GM19468 (cell line): Measurements from ENCODE around the gene GLRA2.
A peak's percentile ranks its signal among the peaks of the same experiment; 100 is the strongest.

Experiments
- ATAC-seq: cut with Tn5 transposase; IDR thresholded peaks from one replicate; pipeline ENCODE4 v1.9.1; 2021; ENCODE audit warnings: mild to moderate bottlenecking, moderate library complexity, moderate number of reproducible peaks; ENCODE audit not compliant: unreplicated experiment; ENCODE audit errors: extremely low read depth

Gene GLRA2

DNA sequence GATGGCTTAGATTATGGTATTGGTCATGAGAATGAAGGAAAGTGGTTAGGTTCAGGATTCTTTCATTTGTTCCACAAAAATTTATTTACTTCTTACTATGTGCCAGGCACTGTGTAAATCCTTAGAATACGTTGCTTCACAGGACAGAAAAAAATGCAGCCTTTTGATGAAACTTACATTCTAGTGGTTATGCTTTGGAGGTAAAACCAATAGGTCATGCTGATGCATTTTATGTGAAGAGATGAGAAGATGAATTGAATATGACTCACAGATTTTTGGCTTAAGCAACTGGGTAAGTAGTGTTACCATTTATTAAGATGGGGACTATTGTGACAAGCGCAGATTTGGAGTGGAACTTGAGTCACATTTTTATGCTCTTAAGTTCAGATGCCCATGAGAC is 165.3 kb downstream of the GLRA2 start:
- ATAC-seq, result no peak

DNA sequence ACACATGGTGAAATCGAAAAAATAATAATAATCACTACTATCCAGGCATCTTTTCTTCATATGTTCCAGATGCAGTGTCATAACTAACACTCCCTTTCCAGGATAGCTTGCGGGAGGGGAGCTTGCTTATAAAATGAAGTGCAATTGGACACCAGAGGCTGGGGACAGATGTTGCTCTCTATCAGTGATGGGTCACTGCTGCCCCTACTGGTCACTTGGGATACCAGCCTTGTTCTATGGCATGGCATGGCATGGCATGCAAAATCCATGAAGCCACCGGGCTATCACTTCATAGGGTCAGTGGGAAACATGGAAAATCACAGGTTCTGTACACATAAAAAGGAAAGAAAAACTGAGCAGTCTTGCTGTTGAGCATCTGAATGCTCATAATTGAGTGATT is 168.1 kb downstream of the GLRA2 start:
- ATAC-seq, result peak; percentile 63

DNA sequence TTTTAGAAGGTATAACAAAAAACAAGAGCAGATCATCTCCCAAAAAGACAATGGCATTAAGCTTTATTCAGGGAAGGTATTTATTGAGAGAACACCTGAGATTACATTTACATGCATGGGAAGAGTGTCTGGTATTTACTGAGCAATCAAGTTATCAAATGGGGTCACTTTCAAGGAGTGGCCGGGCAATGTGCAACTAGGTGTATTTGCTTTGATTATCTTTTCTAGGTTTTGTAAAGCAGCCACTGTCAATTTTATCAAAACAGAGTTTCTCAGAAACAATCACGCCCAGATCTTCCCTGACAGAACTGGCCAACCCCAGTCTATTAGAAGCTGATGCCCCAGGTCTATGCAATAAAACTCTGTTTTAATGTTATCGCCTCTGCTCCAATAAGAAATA is 169.5 kb downstream of the GLRA2 start:
- ATAC-seq, result no peak

DNA sequence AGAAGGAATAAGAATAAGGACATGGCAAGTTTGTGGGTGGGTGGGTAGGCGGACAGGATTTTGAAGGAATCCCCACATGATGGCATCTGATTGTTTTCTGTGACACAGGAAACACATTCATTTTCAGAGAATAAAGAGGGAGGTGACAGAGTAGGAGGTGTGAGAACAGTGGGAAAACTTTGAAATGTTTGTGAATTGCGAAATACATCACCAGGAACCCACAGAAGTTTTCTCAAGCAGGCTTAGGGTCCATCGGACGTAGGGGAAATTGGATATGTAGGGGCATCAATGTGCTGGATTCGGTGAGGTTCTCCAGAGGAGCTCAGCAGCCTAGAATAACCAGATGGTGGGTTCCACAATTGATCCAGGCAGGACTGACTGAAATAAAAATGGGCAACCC is 171.6 kb downstream of the GLRA2 start:
- ATAC-seq, result no peak

DNA sequence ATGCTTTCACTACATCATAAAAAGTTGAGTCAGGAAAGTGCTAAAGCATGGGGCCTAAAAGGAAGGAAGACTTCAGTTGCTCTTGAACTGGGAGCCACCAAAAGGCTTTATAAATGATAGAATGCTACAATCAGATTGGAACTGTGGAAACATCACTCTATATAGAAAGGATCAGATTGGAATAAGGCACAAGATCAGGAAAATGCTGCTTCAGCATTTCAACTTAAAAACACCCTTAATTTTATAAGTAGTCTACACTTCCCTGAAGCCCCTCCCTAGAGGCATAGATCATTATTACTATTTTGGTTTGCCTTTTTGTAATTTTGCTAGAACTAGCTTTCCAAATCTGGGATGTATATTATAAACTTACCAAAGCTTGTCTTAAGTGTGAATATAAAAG is 172.8 kb downstream of the GLRA2 start:
- ATAC-seq, result no peak

DNA sequence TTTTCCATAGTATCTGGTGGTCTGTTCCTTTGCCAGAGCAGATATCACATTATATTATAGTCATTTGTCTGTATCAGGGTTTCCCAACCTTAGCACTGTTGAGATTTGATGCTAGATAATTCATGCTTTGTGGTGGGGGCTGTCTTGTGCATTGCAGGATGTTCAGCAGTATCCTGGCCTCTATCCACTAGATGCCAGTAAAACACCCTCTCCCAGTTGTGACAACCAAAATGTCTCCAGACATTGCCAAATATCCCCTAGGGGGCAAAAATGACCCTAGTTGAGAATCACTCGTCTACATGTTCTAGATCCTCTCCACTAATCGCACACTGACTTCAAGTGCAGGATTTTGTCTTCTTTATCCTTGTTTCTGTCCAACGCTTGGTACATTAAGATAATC is 182.8 kb downstream of the GLRA2 start:
- no peak for ATAC-seq

DNA sequence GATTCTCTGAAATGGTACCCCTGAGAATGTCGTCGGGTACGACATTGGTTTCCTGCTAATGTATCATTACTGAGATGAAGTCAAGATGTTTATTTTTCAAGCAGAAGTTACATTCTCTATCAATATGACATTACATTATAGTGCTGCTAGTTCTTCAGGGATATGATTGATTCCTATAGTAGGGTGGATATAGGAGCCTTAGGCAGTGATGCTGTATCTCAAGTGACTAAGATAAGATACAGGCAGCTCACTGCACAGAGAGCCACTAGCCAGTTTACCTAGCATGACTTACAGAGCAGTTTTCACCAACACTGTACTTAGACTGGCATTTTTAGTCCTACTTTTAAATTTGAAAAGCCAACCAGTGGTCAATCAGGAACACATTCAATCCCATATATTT is 188.6 kb downstream of the GLRA2 start:
- no peak for ATAC-seq

DNA sequence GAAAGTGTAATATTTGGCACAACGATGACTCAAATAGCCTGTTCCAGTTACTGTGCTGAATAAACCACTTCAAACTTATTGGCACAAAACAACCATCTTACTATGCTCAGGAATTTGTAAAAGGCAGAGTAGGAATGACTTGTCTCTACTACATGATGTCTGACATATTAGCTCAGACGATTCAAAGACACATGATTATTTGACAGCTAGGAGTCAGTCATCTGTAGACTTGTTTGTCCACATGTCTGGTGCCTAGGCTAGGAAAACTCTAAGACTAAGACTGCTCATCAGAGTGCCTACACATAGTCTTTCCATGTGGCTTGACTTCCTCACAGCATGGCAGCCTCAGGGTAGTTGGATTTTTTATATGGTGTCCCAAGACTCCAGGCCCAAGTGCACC is 189.1 kb downstream of the GLRA2 start:
- ATAC-seq, result no peak

DNA sequence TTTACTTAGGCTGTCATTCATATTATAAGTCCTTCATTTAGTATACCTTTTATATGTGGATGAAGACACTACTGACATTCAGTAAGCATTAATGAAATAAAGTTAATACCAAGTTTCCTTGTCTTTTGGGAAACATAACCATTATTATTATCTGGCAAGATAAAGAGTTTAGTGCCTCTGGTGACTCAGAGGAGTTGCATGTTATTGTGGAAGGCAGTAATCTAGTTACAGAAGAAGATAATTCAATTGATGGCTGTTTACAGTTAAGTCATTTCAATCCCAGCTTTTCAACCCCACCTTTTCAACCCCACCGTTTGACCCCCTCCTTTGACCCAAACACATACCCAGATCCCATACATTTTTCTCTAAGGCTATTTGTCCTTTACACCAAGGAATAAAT is 199.7 kb downstream of the GLRA2 start:
- no peak for ATAC-seq

DNA sequence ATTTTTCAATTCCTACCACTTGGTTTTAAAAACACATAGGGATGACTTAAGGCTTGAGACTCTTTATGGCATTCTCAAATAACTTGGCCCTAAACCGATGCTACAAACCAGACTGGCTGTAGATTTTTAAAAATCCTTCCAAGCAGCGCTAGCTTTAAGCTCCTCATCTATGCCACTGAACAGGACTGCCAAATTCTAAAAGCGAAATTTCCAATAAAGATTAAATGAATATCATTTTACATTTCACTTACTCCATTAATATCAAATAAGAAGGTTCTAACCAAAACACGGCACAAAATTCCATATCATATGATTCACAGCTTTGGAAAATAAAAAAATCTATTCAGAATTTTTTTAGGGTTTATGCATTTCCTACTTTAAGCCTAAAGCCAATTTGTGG is 209.3 kb downstream of the GLRA2 start:
- ATAC-seq, result no peak

DNA sequence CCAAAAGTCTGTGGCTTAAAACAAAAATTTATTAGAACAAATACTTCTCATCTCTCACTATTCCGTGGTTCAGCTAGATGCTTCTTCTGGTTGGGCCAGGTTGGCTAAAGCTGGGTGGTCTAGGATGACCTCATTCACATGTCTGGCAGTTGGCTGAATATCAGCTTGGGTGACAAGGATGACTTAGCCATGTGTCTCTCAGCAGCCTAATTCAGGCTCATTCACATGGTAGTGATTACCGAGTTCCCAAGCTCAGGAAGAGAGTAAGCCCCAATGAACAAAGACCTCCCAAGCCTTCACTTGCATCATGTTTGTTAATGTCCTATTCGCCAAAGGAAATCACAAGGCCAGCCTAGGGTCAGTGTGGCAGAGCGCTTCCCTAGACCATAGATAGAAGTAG is 224.1 kb downstream of the GLRA2 start:
- no peak for ATAC-seq

DNA sequence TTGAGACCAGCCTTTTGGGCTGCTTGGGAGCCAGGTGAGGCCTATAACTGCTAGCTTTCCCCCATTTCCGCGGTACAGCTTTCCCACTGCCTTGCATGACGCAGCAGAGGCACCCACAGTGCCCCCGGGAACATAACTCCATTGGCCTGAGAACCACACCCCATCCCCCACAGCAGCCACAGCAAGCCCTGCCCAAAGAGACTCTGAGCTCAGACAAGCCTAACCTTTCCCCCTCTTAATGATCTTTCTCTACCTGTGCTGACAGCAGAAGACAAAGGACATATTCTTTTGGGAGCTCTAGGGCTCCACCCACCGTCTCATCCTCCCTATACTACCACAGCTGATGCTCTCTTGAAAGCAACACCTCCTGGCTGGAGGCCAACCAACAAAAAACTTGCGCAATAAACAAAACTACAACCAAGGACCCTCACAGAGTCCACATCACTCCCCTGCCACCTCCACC is 228.7 kb downstream of the GLRA2 start:
- no peak for ATAC-seq

DNA sequence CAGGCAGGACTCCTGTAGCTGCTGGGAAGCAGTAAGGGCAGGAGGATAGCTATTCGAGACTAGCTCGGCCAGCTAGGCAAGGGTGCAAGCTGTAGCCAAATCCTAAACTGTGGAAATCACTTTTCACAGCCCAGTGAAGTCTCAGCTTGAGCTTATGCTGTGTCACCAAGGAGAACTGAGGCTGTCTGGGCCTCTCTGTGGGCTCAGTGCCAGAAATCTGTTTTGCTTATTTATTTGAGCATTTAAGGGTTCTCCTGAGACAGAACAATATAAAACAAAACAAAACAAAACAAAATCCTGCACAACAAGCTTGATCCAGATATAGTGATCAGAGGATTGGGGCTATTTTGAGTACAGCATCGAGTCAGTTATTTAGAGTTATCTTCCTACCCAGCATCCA is 246.1 kb downstream of the GLRA2 start:
- no peak for ATAC-seq

DNA sequence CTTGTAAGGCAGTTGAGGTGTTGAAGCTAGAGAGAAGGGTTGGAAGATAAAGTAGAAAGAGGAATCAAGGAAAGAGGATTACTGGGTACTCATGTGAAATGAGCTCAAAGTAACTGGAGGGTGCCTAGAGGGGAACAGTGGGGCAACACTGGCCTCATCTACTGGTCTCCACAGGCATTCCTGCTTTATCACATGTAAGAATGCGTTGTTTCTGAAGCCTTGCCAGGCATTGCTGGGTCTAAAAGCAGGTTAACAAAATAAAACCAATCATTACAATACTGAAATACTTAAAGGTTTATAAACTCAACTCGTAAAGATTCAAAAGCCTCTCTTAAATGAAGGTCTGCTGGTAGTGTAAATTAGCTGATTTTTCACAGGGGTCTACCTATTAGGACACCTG is 247.6 kb downstream of the GLRA2 start:
- ATAC-seq, result no peak

DNA sequence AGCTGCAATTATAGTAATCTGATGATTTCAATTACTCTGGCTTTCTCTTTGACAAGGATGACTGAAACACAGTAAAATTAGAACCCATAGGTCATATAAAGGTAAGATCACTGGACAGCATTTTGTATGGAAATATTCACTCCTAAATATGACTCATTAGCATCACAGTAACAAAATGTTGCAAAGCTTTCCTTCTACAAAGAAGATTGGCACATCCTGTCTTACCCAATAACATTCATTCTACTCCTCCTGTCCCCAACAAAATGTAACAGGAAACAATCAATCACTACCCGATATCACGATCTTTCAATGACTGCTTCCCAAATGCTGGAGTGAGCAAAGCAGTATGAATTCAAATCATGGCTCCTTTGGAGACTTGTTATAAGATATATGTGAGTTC is 248.2 kb downstream of the GLRA2 start:
- ATAC-seq, result no peak

DNA sequence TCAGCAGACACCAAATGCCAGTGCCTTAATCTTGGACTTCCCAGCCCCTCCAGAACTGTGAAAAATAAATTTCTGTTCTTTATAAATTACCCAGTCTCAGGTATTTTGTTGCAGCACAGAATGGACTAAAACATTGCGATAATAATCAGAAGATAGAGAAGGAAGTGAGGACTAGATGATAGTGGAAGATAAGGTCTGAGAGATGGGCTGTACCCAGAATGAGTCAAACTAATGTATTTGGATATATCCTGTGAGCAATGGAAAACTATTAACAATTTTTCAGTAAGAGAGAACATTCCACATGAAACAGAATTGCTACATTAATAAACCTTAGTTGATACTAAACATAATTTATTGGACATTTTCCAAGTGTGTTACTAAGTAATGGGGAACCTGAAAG is 250.2 kb downstream of the GLRA2 start:
- no peak for ATAC-seq
